ENCODE results near the gene ABTB1. TPM values are rescaled to one million over a fixed set of nuclear protein-coding genes. Genes with fewer than 3 reads are reported as not detected.

Gene ABTB1
- polyA plus RNA-seq, 1 of the 3 experiments (the other 2 are of a cell fraction): 30.8 TPM

DNA sequence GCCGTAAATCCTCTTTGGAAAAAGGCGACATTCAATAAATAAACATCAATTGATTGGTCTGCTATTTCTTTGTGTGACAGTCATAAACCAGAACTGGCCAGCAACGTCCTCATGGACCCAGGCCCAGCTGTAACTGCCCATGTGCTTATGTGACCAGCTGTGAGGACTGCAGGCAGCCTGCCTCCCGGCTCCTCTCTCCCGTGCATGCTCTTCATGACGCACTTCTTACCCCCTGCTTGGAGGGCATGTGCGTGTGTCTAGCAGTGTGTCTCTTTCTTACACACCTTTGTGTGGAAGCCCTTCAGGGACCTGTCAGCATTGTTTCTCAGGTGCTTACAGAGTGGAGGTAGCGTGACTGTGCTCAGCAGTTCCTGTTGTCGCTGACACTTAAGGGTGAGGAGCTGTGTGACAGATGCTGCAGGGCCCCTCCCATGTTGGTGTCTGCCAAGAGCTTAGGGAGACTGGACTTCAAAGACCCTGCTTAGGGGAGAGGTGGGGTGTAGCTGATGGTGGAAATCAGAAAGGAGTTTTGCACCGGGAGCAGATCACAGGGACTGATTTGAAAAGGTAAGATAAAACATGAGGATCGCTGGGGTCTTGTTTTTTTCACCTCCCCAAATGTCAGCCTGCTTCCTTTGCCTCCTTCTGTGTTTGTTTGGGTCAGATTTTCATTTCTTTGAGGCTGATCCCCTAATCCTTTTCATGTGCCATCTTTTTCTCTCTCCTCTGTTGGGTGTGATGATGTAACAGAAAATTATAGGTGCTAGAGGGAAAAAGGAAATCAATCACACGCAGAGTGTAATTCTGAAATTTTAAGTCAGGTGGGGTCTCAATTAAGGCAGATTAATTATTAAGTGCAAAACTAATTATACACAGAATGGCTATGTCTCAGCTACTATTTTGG lies 41.7 kb upstream of the ABTB1 start:
- H2AFZ ChIP-seq (ENCODE audit: low read depth): no peak overlapping the region
- H4K20me1 ChIP-seq (ENCODE audit: insufficient read depth): no peaks in the 10 kb centered on the region
- H3K9ac ChIP-seq: no peak overlapping the region
- CTCF ChIA-PET: interaction anchor here (0.6 to 4.8 kb wide), 5 partner anchors 21 to 1385 kb away, joined by 3 to 19 read pairs (median 4); no protein-coding TSS in a partner anchor
- H3K4me1 ChIP-seq (ENCODE audit: control insufficient read depth in 1 of 2, insufficient read depth in 2 of 2, low read depth in 1 of 2, low read length in 1 of 2): peaks cover 0 to 32% of the 10 kb centered on the region in 2 experiments; a peak in 2 of 4 replicates
- no peak overlapping the region for H3K4me2 ChIP-seq
- H3K9me3 ChIP-seq: no peaks in the 10 kb centered on the region
- no peaks in the 10 kb centered on the region for H3F3A ChIP-seq (replicated peaks; ENCODE audit: insufficient read depth)
- no peak overlapping the region; a peak in 1 of 4 replicates for H3K27ac ChIP-seq (ENCODE audit: low read depth in 2 of 2, low read length in 1 of 2)
- TF ChIP-seq SMC3 (IDR thresholded peaks at IDR 0.05; ENCODE audit: low read depth, low read length) (no peak), MXI1 (IDR thresholded peaks at IDR 0.05; ENCODE audit: low read depth, low read length) (peak; percentile 28; the same call in 1 of the 2 replicates)
- H3K9me2 ChIP-seq: no peaks in the 10 kb centered on the region
- DNase-seq: no peak
- H3K79me2 ChIP-seq (ENCODE audit: insufficient read depth): no peaks in the 10 kb centered on the region
- POLR2A ChIA-PET: no interaction called here
- H3K4me3 ChIP-seq (ENCODE audit: low read depth in 2 of 2, low read length in 1 of 2): no peak overlapping the region
- H3K36me3 ChIP-seq (replicated peaks in 1 of 2; ENCODE audit: control insufficient read depth in 1 of 2, insufficient read depth in 2 of 2, low read length in 1 of 2): no peaks in the 10 kb centered on the region
- WGBS (ENCODE audit: low lambda C conversion rate): 94% methylated on average over 12 of the region's 12 CpGs
- H3K27me3 ChIP-seq (ENCODE audit: insufficient read depth): no peaks in the 10 kb centered on the region

GRCh38 chr3:127632035-127632820 lies 40.5 kb upstream of the ABTB1 start:
- Histone ChIP-seq H3K4me3 (ENCODE audit: low read depth in 2 of 2, low read length in 1 of 2) (no peak overlapping the region), H3K27me3 (ENCODE audit: insufficient read depth) (no peaks in the 10 kb centered on the region), H3K9ac (no peak overlapping the region), H3K36me3 (replicated peaks in 1 of 2; ENCODE audit: control insufficient read depth in 1 of 2, insufficient read depth in 2 of 2, low read length in 1 of 2) (no peaks in the 10 kb centered on the region), H4K20me1 (ENCODE audit: insufficient read depth) (no peaks in the 10 kb centered on the region), H3K9me2 (no peaks in the 10 kb centered on the region), H3K79me2 (ENCODE audit: insufficient read depth) (no peaks in the 10 kb centered on the region), H3F3A (replicated peaks; ENCODE audit: insufficient read depth) (no peaks in the 10 kb centered on the region), H3K4me1 (ENCODE audit: control insufficient read depth in 1 of 2, insufficient read depth in 2 of 2, low read depth in 1 of 2, low read length in 1 of 2) (peaks cover 0 to 35% of the 10 kb centered on the region in 2 experiments; a peak in 2 of 4 replicates), H3K27ac (ENCODE audit: low read depth in 2 of 2, low read length in 1 of 2) (peak overlapping the region in 1 of 2 experiments; percentile 67; a peak in 2 of 4 replicates), H3K4me2 (no peak overlapping the region), H2AFZ (ENCODE audit: low read depth) (no peak overlapping the region), H3K9me3 (no peaks in the 10 kb centered on the region)
- POLR2A ChIA-PET: interaction anchor here (0.6 kb wide), 1 partner anchor 194 kb away, joined by 4 read pairs; no protein-coding TSS in a partner anchor
- no peak for TF ChIP-seq RFX5 (IDR thresholded peaks at IDR 0.05; ENCODE audit: low read length)
- no peak for TF ChIP-seq EZH2phosphoT487 (IDR thresholded peaks at IDR 0.05; ENCODE audit: borderline replicate concordance, low read depth)
- TF ChIP-seq NRF1 (IDR thresholded peaks at IDR 0.05; ENCODE audit: low read depth, low read length): no peak
- TF ChIP-seq FOXM1 (IDR thresholded peaks at IDR 0.05; ENCODE audit: low read depth): no peak
- TF ChIP-seq ZBTB33 (IDR thresholded peaks at IDR 0.05; ENCODE audit: borderline replicate concordance, low read depth): no peak
- TF ChIP-seq TAF1 (IDR thresholded peaks at IDR 0.05; ENCODE audit: borderline replicate concordance, low read depth, low read length): no peak
- TF ChIP-seq, protein P1, sequence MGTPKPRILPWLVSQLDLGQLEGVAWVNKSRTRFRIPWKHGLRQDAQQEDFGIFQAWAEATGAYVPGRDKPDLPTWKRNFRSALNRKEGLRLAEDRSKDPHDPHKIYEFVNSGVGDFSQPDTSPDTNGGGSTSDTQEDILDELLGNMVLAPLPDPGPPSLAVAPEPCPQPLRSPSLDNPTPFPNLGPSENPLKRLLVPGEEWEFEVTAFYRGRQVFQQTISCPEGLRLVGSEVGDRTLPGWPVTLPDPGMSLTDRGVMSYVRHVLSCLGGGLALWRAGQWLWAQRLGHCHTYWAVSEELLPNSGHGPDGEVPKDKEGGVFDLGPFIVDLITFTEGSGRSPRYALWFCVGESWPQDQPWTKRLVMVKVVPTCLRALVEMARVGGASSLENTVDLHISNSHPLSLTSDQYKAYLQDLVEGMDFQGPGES (IDR thresholded peaks at IDR 0.05; ENCODE audit: low read depth, low read length): no peak
- no peak for TF ChIP-seq ELF1 (IDR thresholded peaks at IDR 0.05)
- no peak for TF ChIP-seq TCF12 (IDR thresholded peaks at IDR 0.05)
- no peak for TF ChIP-seq POLR2AphosphoS5 (IDR thresholded peaks at IDR 0.05; ENCODE audit: low read depth, low read length)
- TF ChIP-seq MAX (IDR thresholded peaks at IDR 0.05; ENCODE audit: low read depth): no peak
- CTCF ChIA-PET: interaction anchor here (0.6 to 4.8 kb wide), 4 partner anchors 20 to 1469 kb away, joined by 3 to 19 read pairs (median 4); no protein-coding TSS in a partner anchor
- WGBS (ENCODE audit: low lambda C conversion rate): 45% methylated on average over 8 of the region's 8 CpGs
- no peak for DNase-seq
